Umbilical cord (tissue), 2 donors: ENCODE measurements around the gene SHMT2. TPM values are rescaled to one million over a fixed set of nuclear protein-coding genes. Genes with fewer than 3 reads are reported as not detected.
"Not testable (repeated sequence)": the region's sequence is repeated elsewhere in the genome, so short reads cannot be mapped to it uniquely, and the experiment has no call there.

Experiments used
- DNase-seq: peaks from one replicate; pipeline ENCODE4 v3.0.0-alpha.2; 2015; ENCODE audit warnings: low spot score
- total RNA-seq: library from RNA; depleted of rRNA; stranded (reverse); fragments of >200 nt; gene quantifications from one replicate; pipeline ENCODE4 v1.2.3, GENCODE V29; 2014; ENCODE audit warnings: low replicate concordance; ENCODE audit not compliant: insufficient read depth

The SHMT2 gene
- total RNA-seq, 1 donor from 2014 or later = 156 TPM

DNA sequence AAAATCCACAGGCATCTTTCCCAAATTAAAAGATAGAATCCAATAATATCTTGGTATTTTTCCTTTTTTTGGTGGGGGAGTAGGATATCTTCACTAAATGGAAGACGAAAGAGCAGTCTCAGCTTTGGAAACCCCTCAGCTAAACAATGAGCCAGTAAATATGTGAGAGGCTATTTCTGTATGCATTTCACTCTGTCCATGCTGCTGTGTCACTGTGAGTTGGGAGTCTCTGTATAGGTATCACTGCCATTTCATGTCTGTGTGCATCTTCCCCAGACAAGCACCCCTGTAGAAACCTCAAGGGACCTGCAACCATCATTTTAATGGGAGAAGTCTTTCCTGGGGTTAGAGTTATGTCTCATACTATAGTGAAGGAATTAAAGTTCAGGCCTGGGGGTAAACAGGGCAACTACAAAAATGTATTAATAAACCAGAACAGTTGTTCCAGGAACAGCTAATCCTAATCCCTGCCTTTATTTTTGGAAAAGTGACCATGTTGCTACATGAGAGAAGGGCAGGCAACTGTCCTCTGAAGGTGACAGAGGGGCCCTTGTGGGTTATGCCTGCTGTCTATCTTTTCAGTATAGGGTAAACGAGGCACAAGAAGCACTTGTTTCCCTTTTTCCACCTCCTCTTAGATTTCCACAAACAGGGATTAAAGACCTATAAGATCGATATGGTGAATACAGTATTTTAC is 32.8 kb downstream of the SHMT2 start:
- DNase-seq = no peak

DNA sequence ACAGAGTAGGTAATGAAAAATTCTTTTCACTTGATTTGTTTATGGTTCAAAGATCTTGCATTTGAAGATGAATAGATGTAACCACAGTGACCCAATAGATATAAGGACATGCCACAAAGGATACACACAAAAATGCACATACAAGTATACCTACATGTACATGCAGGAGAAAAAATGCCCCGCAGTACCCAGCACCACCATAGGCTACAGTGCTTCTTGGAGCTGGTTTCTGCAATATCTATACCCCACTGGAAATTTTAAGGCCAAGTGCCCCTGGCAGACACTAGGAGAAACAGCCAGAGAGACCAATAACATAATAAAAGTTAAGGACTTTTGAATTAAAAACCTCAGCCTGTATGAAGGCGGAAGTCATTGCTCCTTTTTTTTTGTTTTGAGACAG is 33.6 kb downstream of the SHMT2 start:
- DNase-seq = no peak

DNA sequence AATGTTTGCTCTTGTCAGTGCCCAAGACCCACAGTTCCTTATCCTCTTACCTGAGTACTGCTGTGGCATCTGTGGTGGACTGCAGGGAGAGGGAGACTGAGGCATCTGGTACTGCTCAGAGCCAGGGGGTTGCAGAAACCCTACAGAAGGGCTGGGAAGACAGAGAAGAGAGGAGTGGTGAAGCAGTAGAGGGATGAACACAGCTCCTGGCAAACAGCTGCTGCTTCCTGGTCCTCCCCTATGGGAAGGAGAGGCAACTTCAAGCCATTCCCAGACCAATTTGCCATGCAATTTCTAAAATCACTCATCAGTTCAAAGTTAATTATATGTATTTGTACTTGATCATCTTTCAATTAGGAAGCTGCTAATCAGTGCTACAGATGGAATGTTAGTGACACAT is 37.2 kb downstream of the SHMT2 start:
- no peak for DNase-seq

DNA sequence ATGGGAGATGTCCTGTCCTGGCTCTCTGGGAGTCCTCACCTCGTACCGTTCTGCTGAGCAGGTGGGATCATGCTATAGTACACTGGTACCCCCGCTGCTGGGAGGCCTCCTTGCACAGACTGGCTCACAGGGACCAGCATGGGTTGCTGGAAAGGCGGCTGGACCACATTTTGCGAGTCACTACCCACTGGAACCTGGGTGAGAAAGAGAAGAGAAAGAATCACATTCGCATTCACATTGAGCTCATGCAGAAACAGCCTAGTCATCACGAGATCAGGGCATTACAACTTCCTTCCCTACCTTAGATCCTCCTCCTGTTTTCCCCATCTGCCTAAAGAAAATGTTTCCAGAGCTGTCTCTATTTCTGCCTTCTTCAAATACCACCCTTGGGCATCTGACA is 38.8 kb downstream of the SHMT2 start:
- DNase-seq = no peak

DNA sequence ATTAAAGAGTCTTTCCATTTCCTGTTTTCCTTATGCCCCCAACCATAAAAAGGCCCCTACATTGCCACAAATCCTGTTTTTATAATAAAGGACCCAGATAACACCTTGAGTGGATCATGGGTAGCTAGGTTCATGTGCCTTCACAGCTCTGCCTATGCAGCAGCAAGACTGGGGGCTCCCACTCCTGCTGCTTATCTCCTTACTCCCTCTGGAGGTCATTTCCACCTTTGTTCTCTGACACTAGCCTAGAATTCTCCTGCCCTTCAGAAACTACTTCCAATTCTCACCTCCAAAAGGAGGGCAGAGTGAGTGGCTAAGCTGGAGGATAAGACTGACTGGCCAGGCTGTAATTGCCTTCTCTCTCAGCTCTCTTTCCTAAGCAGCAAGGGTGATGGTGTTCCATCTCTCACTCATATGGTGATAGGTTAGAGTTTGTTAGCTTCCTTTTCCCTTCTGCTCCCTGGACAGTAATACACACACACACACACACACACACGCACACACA is 41.5 kb downstream of the SHMT2 start:
- no peak for DNase-seq

DNA sequence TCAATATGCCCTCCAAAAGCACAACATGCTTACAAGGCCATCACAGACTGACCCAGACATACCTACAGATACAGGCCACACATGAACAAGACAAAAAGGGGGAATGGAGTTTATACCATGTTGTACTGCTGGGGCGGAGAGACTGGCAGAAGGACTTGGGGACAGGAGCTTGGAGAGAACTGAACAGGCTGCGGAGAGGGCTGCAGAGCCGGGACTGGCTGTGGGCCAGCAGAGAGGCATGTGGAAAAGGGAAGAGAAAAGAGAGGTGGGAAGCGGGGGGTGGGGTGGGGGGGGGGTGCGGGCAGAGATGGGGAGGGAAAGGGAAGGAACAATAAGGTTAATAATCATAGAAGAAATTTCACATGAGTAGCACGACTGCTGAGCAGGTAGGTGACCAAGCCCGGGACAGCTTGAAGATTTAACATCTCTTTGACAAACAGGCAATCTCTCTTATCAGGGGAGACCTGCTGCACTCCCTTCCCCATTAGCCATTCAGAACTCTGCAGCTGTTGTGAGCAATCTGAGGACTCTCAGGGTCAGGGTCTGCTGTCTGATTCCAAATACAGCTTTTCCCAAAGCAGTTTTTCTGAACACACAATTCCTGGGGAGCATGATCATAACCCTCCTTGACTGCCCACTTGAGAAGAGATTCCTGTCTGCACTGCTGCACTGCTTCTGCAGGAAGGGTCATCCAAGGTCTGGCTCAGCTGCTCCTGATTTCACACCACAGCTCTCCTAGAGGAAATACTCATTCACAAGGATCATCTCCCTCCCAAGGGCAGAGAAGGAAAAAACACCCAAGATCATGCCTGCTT is 43.0 kb downstream of the SHMT2 start:
- DNase-seq = no peak

DNA sequence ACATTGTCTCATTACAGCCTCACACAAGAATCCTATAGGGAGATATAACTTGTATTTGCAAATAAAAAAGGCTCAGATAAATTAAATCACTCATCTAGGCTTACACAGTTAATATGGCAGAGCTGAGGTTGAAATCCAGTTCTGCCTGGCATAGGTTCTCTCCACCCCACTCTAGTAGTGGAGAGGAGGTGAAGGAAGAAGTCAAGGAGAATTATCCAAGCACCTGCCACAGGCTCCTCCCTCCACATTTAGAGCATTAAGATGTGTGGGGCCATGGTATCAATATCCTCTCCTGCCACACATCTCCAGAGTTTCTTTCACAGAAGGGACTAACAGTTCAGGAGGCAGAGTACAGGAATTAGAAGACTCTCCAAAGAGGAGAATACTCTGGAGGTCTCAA is 44.0 kb downstream of the SHMT2 start:
- no peak for DNase-seq

DNA sequence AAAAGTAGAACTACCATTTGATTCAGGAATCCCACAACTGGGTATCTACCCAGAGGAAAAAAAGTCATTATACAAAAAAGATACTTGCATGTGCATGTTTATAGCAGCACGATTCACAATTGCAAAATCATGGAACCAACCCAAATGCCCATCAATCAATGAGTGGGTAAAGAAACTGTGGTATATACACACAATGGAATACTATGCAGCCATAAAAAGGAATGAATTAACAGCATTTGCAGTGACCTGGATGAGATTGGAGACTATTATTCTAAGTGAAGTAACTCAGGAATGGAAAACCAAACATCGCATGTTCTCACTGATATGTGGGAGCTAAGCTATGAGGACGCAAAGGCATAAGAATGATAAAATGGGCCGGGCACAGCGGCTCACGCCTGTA is 46.7 kb downstream of the SHMT2 start:
- DNase-seq = not testable (repeated sequence)

DNA sequence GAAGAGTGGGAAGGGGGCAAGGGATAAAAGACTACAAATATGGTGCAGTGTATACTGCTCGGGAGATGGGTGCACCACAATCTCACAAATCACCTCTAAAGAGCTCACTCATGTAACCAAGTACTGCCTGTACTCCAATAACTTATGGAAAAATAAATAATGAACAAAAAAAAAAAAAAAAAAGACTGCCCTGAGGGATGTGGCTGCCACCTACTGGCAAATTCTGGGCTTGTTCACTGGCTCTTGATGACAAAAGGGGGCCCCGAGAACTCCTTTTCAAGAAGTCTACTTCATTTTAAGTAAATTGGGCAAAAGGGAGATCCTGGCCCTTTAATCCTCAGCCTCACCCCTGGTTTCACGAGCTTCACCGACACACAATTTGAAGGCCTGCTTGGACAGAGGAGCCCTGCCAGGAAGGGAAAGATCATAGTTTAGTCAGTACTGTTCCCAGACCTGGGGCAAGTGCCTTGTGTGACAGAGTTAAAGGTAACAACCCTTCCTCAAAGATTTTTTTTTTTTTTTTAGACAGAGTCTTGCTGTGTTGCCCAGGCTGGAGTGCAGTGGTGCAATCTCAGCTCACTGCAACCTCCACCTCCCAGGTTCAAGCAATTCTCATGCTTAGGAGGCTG is 47.5 kb downstream of the SHMT2 start:
- DNase-seq = no peak

DNA sequence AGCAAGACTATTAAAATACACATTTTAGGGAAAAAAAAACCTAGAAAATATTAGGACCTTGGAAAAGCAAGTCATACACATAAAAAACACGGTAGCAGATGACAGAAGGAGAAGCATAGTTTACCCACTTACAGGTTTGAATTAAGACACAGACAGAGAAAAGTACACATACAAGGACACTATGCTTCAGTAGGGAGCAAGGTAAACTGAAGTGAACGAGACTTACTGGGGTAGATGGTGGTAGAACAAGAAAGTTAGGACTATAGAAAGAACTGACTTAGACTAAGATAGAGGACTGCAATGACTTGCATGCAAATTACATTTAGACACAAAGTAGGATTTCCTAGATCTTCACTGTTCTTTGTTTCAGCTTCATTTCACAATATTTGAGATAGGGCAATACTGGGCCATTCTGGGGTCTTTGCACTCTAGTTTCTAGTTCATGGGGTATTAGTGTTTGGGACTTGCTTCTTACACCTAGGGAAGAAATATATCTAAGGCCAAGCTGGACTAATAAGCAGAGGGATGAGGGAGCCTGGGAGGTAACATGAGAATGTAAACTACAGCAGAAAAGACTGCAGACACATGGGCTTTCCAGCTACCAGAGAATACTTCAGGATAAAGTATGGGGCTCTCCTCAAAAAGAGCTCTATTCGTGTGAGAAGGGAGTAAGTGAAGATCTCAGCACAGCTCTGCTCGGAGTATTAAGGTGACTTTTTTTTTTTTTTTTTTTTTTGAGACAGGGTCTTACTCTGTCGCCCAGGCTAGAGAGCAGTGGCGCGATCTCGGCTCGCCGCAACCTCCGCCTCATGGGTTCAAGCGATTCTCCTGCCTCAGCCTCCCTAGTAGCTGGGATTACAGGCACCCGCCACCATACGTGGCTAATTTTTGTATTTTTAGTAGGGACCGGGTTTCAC is 49.2 kb downstream of the SHMT2 start:
- no peak for DNase-seq

DNA sequence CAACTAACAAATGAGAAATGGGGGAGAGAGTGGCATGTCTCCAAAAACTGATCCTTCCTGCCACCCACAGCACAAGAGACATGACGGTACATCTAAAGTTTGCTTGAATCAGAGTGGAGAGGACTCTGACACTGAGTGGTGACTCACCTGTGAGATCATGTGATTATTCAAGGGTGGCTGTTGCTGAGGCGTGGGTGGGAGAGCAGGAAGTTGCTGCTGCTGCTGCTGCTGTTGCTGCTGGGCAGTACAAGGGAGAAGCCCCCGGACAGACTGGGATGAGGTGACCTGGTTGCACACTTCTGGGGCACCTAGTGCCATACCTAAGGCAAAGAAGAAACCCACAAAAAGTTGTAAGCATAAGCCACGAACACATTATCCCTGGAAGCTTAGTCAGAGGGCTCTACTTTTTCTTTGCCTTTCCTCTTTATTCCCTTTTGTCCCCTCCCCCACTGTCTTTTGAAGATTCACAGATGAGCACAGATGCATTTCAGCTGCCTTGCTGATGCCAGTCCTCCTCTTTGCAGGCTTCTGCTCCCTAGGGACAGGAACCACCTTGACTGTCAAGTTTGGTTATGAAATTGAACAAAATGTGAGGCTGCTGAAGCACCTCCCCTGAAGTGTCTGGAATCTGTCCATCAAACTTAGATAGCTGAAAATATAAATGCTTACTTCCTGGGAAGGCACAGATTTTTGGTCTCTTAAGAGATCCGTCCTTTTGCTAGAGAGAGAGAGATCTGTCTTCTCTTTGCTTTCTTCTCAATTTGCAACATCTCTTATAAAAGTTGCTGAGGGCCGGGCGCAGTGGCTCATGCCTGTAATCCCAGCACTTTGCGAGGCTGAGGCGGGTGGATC is 50.9 kb downstream of the SHMT2 start:
- peak; percentile 77 for DNase-seq

DNA sequence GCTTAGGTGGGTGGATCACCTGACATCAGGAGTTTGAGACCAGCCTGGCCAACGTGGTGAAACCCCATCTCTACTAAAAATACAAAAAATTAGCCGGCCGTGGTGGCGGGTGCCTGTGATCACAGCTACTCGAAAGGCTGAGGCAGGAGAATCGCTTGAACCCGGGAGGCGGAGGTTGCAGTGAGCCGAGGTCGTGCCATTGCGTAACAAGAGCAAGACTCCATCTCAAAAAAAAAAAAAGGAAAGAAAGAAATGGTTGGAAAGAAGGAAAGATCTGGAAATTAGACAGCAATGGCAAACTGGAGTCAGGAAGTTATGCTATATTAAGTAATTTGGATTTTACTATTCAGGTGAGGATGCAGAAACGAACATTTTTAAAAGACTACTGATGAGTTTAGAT is 52.6 kb downstream of the SHMT2 start:
- DNase-seq = not testable (repeated sequence)

Other genes starting within 250 kb of the SHMT2 start
- 6.7 TPM for gene ZBTB39, start 223.2 kb upstream of the SHMT2 start, total RNA-seq
- gene TAC3, start 213.2 kb upstream of the SHMT2 start, total RNA-seq = 6.5 TPM
- 5.8 TPM for gene MYO1A, start 179.6 kb upstream of the SHMT2 start, total RNA-seq
- gene NEMP1, start 150.9 kb upstream of the SHMT2 start, total RNA-seq = 7.5 TPM
- 27.9 TPM for gene NAB2, start 140.6 kb upstream of the SHMT2 start, total RNA-seq
- 83.8 TPM for gene STAT6, start 118.3 kb upstream of the SHMT2 start, total RNA-seq
- gene LRP1, start 101.2 kb upstream of the SHMT2 start, total RNA-seq = 277 TPM
- 1.2 TPM for gene LRP1-AS, start 82.1 kb upstream of the SHMT2 start, total RNA-seq
- not detected for gene NXPH4, start 12.9 kb upstream of the SHMT2 start, total RNA-seq
- not detected for gene STAC3, start 21.5 kb downstream of the SHMT2 start, total RNA-seq
- 3.9 TPM for gene R3HDM2, start 201.3 kb downstream of the SHMT2 start, total RNA-seq
- not detected for gene INHBC, start 205.1 kb downstream of the SHMT2 start, total RNA-seq
- 1.4 TPM for gene INHBE, start 225.6 kb downstream of the SHMT2 start, total RNA-seq
- gene GLI1, start 230.1 kb downstream of the SHMT2 start, total RNA-seq = 3.6 TPM